ENCODE results near the gene MTMR10.

- TF ChIP-seq POLR2A (IDR thresholded peaks at IDR 0.05; ENCODE audit: low read depth, low read length) (no peak), POLR2AphosphoS5 (IDR thresholded peaks at IDR 0.05; ENCODE audit: low read depth, low read length) (no peak), TAF1 (IDR thresholded peaks at IDR 0.05; ENCODE audit: low read depth, low read length) (no peak), SPI1 (IDR thresholded peaks at IDR 0.05; ENCODE audit: low read depth, low read length) (no peak), PAX5 (IDR thresholded peaks at IDR 0.05; ENCODE audit: insufficient read depth, low read length, severe bottlenecking) (no peak)
These were observed 33.2 kb downstream of the MTMR10 start for GRCh38 chr15:30958219-30958618.

Data from GM12891 (cell line).